Stimulated activated CD8-positive, alpha-beta memory T cell treated with anti-CD3 and anti-CD28 coated beads, Interleukin-7, amount 100 ng/mL, for 4 hours (primary cell): ENCODE measurements around the gene MVD.

Experiments
- DNase-seq, 2 donors: peaks; one replicate each; pipeline ENCODE4 v3.0.0-alpha.2; 2020; ENCODE audit warnings: low read depth in 2 of 2

Gene MVD

GRCh38 chr16:88662843-88663606 is at the start of gene MVD:
TSS of gene MVD (minus strand) at chr16:88663091. CDS start at chr16:88663080, 11 bp downstream.
- DNase-seq: peak; percentile 90 to 95

- no peak for DNase-seq
Observed at GRCh38 chr16:88712362-88712979, 49.6 kb upstream of the MVD start.

- no peak for DNase-seq
Observed at GRCh38 chr16:88711750-88712340, 49.0 kb upstream of the MVD start.

- no peak for DNase-seq
Observed at GRCh38 chr16:88710556-88710955, 47.7 kb upstream of the MVD start.

GRCh38 chr16:88706965-88707826 is 44.3 kb upstream of the MVD start:
- DNase-seq: no peak

GRCh38 chr16:88706229-88706964 is 43.5 kb upstream of the MVD start, which contains the start of the genes CTU2 and RNF166:
TSS of gene CTU2 (plus strand) at chr16:88706503. CDS start at chr16:88706531, 28 bp downstream.
TSS of gene RNF166 (minus strand) at chr16:88706408. CDS start at chr16:88706325, 83 bp downstream.
- DNase-seq: peak; percentile 84 to 93

- no peak for DNase-seq
Observed at GRCh38 chr16:88705801-88706228, 42.9 kb upstream of the MVD start.

- DNase-seq: no peak
Observed at GRCh38 chr16:88705076-88705684, 42.3 kb upstream of the MVD start.

- peak; percentile 62 to 80 for DNase-seq
Observed at GRCh38 chr16:88703486-88704309, 40.8 kb upstream of the MVD start.

GRCh38 chr16:88702371-88703210 is 39.7 kb upstream of the MVD start:
- no peak for DNase-seq

GRCh38 chr16:88701581-88702370 is 38.9 kb upstream of the MVD start:
- DNase-seq: no peak

- DNase-seq: peak; percentile 93 to 98
Observed at GRCh38 chr16:88700636-88701482, 38.0 kb upstream of the MVD start.

- DNase-seq: no peak
Observed at GRCh38 chr16:88700322-88700635, 37.4 kb upstream of the MVD start.

GRCh38 chr16:88699180-88699579 is 36.3 kb upstream of the MVD start:
- no peak for DNase-seq

GRCh38 chr16:88698646-88699045 is 35.8 kb upstream of the MVD start:
- no peak for DNase-seq

- no peak for DNase-seq
Observed at GRCh38 chr16:88697831-88698615, 35.1 kb upstream of the MVD start.
